Breast epithelium (tissue), 3 donors: ENCODE measurements around the gene DTYMK.

Experiments
- POLR2A ChIP-seq: fragments of 450-650 bp; IDR thresholded peaks from one replicate; pipeline ENCODE4 v1.6.1; 2016; ENCODE audit warnings: antibody characterized with exemption, mild to moderate bottlenecking, moderate library complexity
- POLR2AphosphoS5 ChIP-seq, 3 donors: sonication (generic); formaldehyde crosslinking; IDR thresholded peaks; one replicate each; pipeline ENCODE4 v1.6.1; 2017; ENCODE audit warnings: antibody characterized with exemption in 3 of 3
- TF ChIP-seq, protein P1 (sequence below), 3 donors: fragments of 450-650 bp; IDR thresholded peaks; one replicate each; pipeline ENCODE4 v1.5.1; 2016 to 2017; ENCODE audit warnings: antibody characterized with exemption in 3 of 3, mild to moderate bottlenecking in 3 of 3, moderate library complexity in 3 of 3

- TF ChIP-seq, protein P1, sequence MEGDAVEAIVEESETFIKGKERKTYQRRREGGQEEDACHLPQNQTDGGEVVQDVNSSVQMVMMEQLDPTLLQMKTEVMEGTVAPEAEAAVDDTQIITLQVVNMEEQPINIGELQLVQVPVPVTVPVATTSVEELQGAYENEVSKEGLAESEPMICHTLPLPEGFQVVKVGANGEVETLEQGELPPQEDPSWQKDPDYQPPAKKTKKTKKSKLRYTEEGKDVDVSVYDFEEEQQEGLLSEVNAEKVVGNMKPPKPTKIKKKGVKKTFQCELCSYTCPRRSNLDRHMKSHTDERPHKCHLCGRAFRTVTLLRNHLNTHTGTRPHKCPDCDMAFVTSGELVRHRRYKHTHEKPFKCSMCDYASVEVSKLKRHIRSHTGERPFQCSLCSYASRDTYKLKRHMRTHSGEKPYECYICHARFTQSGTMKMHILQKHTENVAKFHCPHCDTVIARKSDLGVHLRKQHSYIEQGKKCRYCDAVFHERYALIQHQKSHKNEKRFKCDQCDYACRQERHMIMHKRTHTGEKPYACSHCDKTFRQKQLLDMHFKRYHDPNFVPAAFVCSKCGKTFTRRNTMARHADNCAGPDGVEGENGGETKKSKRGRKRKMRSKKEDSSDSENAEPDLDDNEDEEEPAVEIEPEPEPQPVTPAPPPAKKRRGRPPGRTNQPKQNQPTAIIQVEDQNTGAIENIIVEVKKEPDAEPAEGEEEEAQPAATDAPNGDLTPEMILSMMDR (IDR thresholded peaks at IDR 0.05) = no peak
- TF ChIP-seq POLR2A (no peak), POLR2AphosphoS5 (IDR thresholded peaks at IDR 0.05) (no peak)
These were observed 33.5 kb upstream of the DTYMK start for GRCh38 chr2:241720099-241720498.
